Fibroblast of villous mesenchyme (primary cell): ENCODE data around the gene PML. TPM values are rescaled to one million over a fixed set of nuclear protein-coding genes. Genes with fewer than 3 reads are reported as not detected.

Source experiments
- DNase-seq: peaks from one replicate; pipeline ENCODE4 v3.0.0-alpha.2; 2010; ENCODE audit warnings: low read depth
- H3K4me3 ChIP-seq: 2 replicates; pipeline ENCODE4 v1.5.1; 2011; ENCODE audit warnings: low read depth, mild to moderate bottlenecking, low read length
- total RNA-seq: library from RNA; depleted of rRNA; stranded (reverse); fragments of >200 nt; gene quantifications from 2 replicates; pipeline ENCODE4 v1.2.3, GENCODE V29; 2012
- TF ChIP-seq, protein P1 (sequence below): IDR thresholded peaks from 2 replicates; pipeline ENCODE4 v1.5.1; 2012; ENCODE audit warnings: low read depth, mild to moderate bottlenecking, low read length; ENCODE audit not compliant: insufficient read depth

The PML gene
- total RNA-seq, 1 donor: 56.1 TPM

DNA sequence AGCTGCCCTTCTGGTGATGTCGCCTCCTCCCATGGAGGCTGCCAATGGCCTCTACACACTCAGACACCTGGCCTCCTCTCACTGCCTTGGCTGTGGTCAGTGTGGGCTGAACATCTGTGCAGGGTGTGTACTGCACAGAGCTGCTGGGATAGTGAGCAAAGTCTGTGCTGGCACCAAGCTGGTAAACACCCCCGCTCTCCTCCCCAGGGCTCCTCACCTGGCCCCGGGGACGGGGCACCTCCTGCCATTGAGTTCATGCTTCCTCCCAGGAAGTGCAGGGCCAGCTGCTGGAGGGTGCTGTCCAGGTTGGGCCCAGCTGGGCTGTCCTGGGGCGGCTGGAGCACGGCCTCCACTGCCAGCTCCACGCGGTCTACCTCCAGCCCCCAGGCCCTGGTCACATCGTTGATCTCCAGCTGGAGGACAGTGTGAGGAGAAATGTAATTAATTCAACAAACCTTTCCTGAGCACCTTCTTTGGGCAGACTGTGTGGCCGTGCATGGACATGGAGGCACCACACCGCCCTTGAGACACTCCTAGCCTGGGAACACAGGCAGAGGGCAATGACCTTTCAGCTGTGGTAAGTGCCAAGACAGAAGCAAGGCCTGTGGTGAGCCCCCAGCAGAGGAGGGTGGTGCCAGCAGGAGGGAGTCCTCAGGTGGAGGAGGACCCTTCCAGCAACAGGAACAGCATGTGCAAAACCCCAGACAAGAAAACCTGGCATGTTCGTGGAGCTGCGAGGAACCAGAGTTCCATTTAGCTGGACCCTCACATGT lies 9.2 kb upstream of the PML start:
- H3K4me3 ChIP-seq: no peak overlapping the region
- no peak for DNase-seq
- TF ChIP-seq, protein P1, sequence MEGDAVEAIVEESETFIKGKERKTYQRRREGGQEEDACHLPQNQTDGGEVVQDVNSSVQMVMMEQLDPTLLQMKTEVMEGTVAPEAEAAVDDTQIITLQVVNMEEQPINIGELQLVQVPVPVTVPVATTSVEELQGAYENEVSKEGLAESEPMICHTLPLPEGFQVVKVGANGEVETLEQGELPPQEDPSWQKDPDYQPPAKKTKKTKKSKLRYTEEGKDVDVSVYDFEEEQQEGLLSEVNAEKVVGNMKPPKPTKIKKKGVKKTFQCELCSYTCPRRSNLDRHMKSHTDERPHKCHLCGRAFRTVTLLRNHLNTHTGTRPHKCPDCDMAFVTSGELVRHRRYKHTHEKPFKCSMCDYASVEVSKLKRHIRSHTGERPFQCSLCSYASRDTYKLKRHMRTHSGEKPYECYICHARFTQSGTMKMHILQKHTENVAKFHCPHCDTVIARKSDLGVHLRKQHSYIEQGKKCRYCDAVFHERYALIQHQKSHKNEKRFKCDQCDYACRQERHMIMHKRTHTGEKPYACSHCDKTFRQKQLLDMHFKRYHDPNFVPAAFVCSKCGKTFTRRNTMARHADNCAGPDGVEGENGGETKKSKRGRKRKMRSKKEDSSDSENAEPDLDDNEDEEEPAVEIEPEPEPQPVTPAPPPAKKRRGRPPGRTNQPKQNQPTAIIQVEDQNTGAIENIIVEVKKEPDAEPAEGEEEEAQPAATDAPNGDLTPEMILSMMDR: no peak

DNA sequence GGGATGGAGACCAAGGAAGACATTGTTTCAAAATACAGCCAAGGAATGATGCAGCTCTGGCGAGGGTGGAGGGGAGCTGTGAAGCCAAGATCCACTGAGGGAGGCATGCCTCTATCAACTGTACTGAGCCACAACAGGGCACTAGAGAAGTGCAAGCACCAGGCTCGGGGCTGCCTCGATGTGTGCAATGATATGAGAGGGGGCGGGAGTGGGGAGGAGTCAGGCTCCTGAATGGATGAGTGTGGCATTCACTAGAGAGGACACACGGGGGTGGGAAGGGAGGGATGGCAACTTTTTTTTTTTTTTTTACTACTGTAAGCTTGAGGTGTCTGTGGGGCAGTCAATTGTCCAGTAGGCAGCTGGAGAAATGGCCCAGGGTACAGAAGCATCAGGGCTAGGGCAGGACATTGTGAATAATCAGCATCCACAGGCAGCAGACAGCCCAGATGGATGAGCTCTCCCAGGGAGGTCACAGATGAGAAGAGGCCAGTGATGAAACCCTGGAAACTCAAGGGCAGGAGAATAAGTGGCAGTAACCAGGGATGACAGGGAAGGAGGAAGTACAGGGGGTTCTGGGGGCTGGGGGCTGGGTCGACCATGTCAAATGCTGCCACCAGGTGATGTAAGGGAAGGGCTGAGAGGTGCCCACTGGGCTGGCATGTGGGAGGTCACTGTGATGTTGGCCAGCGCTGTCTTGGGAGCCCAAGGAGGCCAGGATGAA lies 8.3 kb upstream of the PML start:
- no peak for DNase-seq
- TF ChIP-seq, protein P1: no peak
- H3K4me3 ChIP-seq: no peak overlapping the region

DNA sequence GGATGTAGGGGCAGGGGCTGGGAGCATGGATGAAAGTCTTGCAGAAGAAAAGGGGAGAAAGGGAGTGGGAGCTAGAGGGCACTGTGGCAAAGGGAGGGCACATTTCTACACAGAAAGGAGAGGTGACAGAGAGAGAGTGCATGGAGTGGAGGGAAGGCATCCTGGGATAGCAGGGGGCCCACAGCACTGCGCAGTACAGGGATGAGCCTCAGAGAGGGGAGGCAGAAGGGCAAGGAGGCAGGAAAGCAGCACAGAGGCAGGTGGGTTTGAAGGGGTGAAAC lies 7.8 kb upstream of the PML start:
- no peak overlapping the region for H3K4me3 ChIP-seq
- TF ChIP-seq, protein P1: no peak
- DNase-seq: no peak

DNA sequence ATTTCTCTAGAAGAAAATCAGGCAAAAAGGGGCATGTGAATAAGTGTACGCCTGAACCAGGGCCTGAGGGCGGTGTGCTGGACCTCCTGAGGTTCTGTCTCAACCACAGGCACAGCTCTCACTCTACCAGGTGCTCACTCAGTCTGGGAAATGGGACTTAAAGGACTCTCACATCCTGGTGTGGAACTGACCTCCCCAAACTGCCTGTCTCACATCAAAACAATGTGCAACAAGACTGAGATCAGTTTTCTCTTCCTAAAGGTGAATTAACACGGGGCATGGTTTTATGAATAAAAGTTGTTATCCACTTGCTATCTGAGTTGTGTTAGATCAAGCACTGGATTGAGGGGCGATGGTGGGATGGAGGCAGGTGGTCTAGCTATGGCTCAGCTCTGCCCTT lies 7.3 kb upstream of the PML start:
- no peak overlapping the region for H3K4me3 ChIP-seq
- DNase-seq: no peak
- TF ChIP-seq, protein P1: no peak

DNA sequence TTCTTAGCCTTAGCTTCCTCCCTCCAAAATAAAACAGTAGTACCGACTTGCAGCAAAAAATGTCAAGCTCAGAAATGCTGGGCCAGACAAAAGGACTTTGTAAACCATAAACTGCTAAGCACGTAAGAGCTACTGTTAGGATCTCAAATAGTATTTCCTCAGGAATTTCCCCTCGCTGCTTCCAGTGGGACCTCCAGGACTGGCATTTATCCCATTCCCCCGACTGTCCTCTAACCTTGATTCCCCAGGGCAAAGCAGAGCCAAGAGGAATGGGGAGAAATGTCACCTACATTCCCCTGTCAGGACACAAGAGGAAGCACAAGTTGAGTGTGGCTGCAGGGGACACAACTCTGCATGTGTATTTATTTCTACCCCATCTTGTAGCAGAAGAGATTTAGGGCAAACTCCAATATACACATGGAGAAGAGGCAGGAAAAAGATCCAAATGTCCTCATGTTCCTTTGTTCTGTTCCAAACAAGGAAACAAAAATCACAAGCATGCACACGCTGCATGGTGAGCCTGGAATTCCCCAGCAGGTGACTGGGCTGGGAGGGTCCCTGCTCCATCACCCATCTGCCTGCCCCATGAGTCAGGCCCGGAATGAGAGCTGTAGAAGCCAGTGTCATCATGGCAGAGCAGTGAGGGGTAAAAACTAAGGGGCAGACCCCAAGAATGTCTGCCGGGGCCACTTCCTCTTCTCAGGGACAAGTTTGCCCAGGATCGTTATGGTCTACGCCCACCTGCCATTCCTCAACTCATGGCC lies 6.7 kb upstream of the PML start:
- TF ChIP-seq, protein P1: no peak
- DNase-seq: no peak
- H3K4me3 ChIP-seq: no peak overlapping the region

DNA sequence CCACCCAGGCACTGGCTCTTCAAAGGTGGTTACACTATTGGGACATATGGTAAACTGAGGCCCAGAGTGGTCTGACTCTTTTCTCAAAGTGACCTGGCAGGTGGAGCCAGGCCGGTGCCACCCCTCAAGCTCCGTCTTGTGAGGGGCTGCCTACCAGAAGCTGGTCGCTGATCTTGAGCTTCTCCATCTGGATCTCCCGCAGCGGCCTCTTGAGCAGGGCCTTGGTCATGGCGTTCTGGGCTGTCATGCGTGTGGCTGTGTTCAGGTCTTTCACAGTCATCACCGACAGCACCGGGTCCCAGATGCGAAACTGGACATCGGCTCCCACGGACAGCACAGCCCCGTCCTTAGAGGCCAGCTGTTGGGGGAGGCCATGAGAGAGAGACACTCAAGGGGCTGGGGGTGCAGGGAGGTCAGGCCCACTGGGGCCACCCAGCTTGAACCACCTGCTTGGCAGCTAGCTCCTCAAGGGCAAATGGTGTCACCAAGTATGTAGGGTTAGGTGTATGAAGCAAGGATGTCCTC lies 6.0 kb upstream of the PML start:
- no peak for DNase-seq
- TF ChIP-seq, protein P1: no peak
- H3K4me3 ChIP-seq: no peak overlapping the region
